Activated CD4-positive, alpha-beta T cell treated with anti-CD3 and anti-CD28 coated beads, Interleukin-2, amount 50 U/mL, for 24 hours (primary cell): ENCODE data around the gene TLK1.
"Not testable (repeated sequence)": the region's sequence is repeated elsewhere in the genome, so short reads cannot be mapped to it uniquely, and the experiment has no call there.

Experiments used
- DNase-seq, 2 donors: peaks; one replicate each; pipeline ENCODE4 v3.0.0-alpha.2; 2020; ENCODE audit warnings: low read depth in 1 of 2, low spot score in 1 of 2

Gene TLK1

GRCh38 chr2:171169839-171170238, 9.1 kb upstream of the TLK1 start:
- no peak for DNase-seq

GRCh38 chr2:171169333-171169732, 8.6 kb upstream of the TLK1 start:
- DNase-seq: no peak

GRCh38 chr2:171167352-171167997, 6.8 kb upstream of the TLK1 start:
- DNase-seq: no peak

GRCh38 chr2:171166328-171166983, 5.8 kb upstream of the TLK1 start:
- DNase-seq: no peak

GRCh38 chr2:171165967-171166327, 5.3 kb upstream of the TLK1 start:
- no peak for DNase-seq

- no peak for DNase-seq
Measured at GRCh38 chr2:171163261-171163660, 2.6 kb upstream of the TLK1 start.

GRCh38 chr2:171162522-171163197, 2.0 kb upstream of the TLK1 start:
- not testable (repeated sequence) for DNase-seq

GRCh38 chr2:171160956-171161740, 455 bp upstream of the TLK1 start:
- DNase-seq: peak; percentile 15 to 53

GRCh38 chr2:171159372-171160118, 1.1 kb downstream of the TLK1 start:
- peak; percentile 19 to 43 for DNase-seq

- DNase-seq: no peak
Measured at GRCh38 chr2:171158790-171159371, 1.8 kb downstream of the TLK1 start.

GRCh38 chr2:171158036-171158789, 2.5 kb downstream of the TLK1 start:
- no peak for DNase-seq

GRCh38 chr2:171157109-171157500, 3.6 kb downstream of the TLK1 start:
- DNase-seq: no peak

GRCh38 chr2:171154348-171154747, 6.3 kb downstream of the TLK1 start:
- no peak for DNase-seq

- DNase-seq: no peak
Measured at GRCh38 chr2:171150694-171151285, 9.9 kb downstream of the TLK1 start.

- no peak for DNase-seq
Measured at GRCh38 chr2:171149986-171150693, 10.6 kb downstream of the TLK1 start.

GRCh38 chr2:171149171-171149938, 11.3 kb downstream of the TLK1 start:
- no peak for DNase-seq

- no peak for DNase-seq
Measured at GRCh38 chr2:171147081-171147480, 13.6 kb downstream of the TLK1 start.

- DNase-seq: no peak
Measured at GRCh38 chr2:171146633-171147032, 14.1 kb downstream of the TLK1 start.
